Hepatocyte (in vitro differentiated cells): Measurements from ENCODE around the gene CCDC78.

Source experiments
- EZH2 ChIP-seq: fragments of 200-600 bp; sonication (generic); IDR thresholded peaks from 2 replicates; pipeline ENCODE4 v1.6.1; 2016; ENCODE audit warnings: antibody characterized with exemption, mild to moderate bottlenecking, borderline replicate concordance
- EZH2phosphoT487 ChIP-seq: fragments of 200-600 bp; sonication (generic); IDR thresholded peaks from one replicate; pipeline ENCODE4 v1.6.1; 2018; ENCODE audit warnings: antibody characterized with exemption, mild to moderate bottlenecking, low read depth, moderate library complexity; ENCODE audit not compliant: unreplicated experiment, severe bottlenecking
- TF ChIP-seq, protein P1 (sequence below): fragments of 200-600 bp; sonication (generic); IDR thresholded peaks from 2 replicates; pipeline ENCODE4 v1.5.1; 2016; ENCODE audit warnings: antibody characterized with exemption, mild to moderate bottlenecking; ENCODE audit not compliant: poor library complexity

DNA sequence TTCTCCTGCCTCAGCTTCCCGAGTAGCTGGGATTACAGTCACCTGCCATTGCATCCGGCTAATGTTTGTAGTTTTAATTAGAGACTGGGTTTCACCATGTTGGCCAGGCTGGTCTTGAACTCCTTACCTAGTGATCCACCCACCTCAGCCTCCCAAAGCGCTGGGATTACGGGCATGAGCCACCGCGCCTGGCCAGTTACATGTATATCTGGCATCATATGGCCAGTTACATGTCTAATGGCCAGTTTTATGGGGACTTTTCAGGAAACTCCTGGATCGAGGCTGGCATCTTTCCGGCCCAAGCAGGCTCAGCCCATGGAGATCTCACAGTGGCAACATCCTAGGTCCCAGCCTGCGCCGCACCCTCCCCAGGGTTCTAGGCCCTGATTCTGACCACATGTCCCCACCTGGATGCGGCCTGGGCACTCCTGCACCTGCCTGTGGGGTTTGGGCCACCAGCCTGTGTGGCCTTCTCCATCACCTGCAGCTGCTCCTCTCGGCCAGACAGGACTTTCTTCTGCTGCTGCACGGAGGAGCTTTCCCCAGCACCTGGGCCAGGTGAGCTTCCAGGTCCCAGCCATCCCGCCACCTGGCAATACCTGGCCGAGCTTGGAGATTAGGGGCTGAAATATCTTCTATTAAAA, 15.9 kb upstream of the CCDC78 start:
- TF ChIP-seq, protein P1, sequence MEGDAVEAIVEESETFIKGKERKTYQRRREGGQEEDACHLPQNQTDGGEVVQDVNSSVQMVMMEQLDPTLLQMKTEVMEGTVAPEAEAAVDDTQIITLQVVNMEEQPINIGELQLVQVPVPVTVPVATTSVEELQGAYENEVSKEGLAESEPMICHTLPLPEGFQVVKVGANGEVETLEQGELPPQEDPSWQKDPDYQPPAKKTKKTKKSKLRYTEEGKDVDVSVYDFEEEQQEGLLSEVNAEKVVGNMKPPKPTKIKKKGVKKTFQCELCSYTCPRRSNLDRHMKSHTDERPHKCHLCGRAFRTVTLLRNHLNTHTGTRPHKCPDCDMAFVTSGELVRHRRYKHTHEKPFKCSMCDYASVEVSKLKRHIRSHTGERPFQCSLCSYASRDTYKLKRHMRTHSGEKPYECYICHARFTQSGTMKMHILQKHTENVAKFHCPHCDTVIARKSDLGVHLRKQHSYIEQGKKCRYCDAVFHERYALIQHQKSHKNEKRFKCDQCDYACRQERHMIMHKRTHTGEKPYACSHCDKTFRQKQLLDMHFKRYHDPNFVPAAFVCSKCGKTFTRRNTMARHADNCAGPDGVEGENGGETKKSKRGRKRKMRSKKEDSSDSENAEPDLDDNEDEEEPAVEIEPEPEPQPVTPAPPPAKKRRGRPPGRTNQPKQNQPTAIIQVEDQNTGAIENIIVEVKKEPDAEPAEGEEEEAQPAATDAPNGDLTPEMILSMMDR = no peak
- no peak for TF ChIP-seq EZH2
- no peak for TF ChIP-seq EZH2phosphoT487
